ENCODE measurements around the gene TXNL4A.
A peak's percentile ranks its signal among the peaks of the same experiment; 100 is the strongest.

Gene TXNL4A

GRCh38 chr18:79988071-79988450, 302 bp downstream of the TXNL4A start:
- DNase-seq (ENCODE audit: insufficient read length) (peak; percentile 68), FAIRE-seq (no peak)
- TF ChIP-seq POLR2A (IDR thresholded peaks at IDR 0.05; ENCODE audit: low read depth, low read length) (peak; percentile 69; the same call in 1 of the 2 replicates), TAF1 (IDR thresholded peaks at IDR 0.05; ENCODE audit: borderline replicate concordance, low read depth, low read length) (peak; percentile 54; the same call in 1 of the 2 replicates), POLR2AphosphoS5 (IDR thresholded peaks at IDR 0.05; ENCODE audit: low read depth, low read length) (peak; percentile 69; the same call in 1 of the 2 replicates)

GRCh38 chr18:79987566-79987965, 797 bp downstream of the TXNL4A start:
- TF ChIP-seq POLR2A (IDR thresholded peaks at IDR 0.05; ENCODE audit: low read depth, low read length) (no peak), POLR2AphosphoS5 (IDR thresholded peaks at IDR 0.05; ENCODE audit: low read depth, low read length) (no peak), TAF1 (IDR thresholded peaks at IDR 0.05; ENCODE audit: borderline replicate concordance, low read depth, low read length) (no peak)
- no peak for DNase-seq (ENCODE audit: insufficient read length)
- FAIRE-seq, result no peak

GRCh38 chr18:79986726-79987125, 1.6 kb downstream of the TXNL4A start:
- no peak for DNase-seq (ENCODE audit: insufficient read length)
- no peak for FAIRE-seq
- TF ChIP-seq TAF1 (IDR thresholded peaks at IDR 0.05; ENCODE audit: borderline replicate concordance, low read depth, low read length) (no peak), POLR2A (IDR thresholded peaks at IDR 0.05; ENCODE audit: low read depth, low read length) (no peak), POLR2AphosphoS5 (IDR thresholded peaks at IDR 0.05; ENCODE audit: low read depth, low read length) (no peak)

GRCh38 chr18:79985172-79985571, 3.2 kb downstream of the TXNL4A start:
- FAIRE-seq, result no peak

GRCh38 chr18:79983793-79984192, 4.6 kb downstream of the TXNL4A start:
- no peak for FAIRE-seq
- DNase-seq (ENCODE audit: insufficient read length), result no peak
- TF ChIP-seq TAF1 (IDR thresholded peaks at IDR 0.05; ENCODE audit: borderline replicate concordance, low read depth, low read length) (no peak), POLR2AphosphoS5 (IDR thresholded peaks at IDR 0.05; ENCODE audit: low read depth, low read length) (no peak), POLR2A (IDR thresholded peaks at IDR 0.05; ENCODE audit: low read depth, low read length) (no peak)

More at GRCh38 chr18:79985172-79985571, 3.2 kb downstream of the TXNL4A start:
- no peak for TF ChIP-seq TAF1 (IDR thresholded peaks at IDR 0.05; ENCODE audit: borderline replicate concordance, low read depth, low read length)
- no peak for TF ChIP-seq POLR2A (IDR thresholded peaks at IDR 0.05; ENCODE audit: low read depth, low read length)
- TF ChIP-seq POLR2AphosphoS5 (IDR thresholded peaks at IDR 0.05; ENCODE audit: low read depth, low read length), result no peak
- no peak for DNase-seq (ENCODE audit: insufficient read length)

- no peak for FAIRE-seq
- TF ChIP-seq POLR2AphosphoS5 (IDR thresholded peaks at IDR 0.05; ENCODE audit: low read depth, low read length), result no peak
- no peak for TF ChIP-seq POLR2A (IDR thresholded peaks at IDR 0.05; ENCODE audit: low read depth, low read length)
- no peak for TF ChIP-seq TAF1 (IDR thresholded peaks at IDR 0.05; ENCODE audit: borderline replicate concordance, low read depth, low read length)
- no peak for DNase-seq (ENCODE audit: insufficient read length)
These were observed 5.1 kb downstream of the TXNL4A start for GRCh38 chr18:79983253-79983652.

GRCh38 chr18:79982736-79983135, 5.6 kb downstream of the TXNL4A start:
- FAIRE-seq (no peak), DNase-seq (ENCODE audit: insufficient read length) (no peak)
- no peak for TF ChIP-seq TAF1 (IDR thresholded peaks at IDR 0.05; ENCODE audit: borderline replicate concordance, low read depth, low read length)
- no peak for TF ChIP-seq POLR2A (IDR thresholded peaks at IDR 0.05; ENCODE audit: low read depth, low read length)
- TF ChIP-seq POLR2AphosphoS5 (IDR thresholded peaks at IDR 0.05; ENCODE audit: low read depth, low read length), result no peak

GRCh38 chr18:79980585-79980984, 7.8 kb downstream of the TXNL4A start:
- TF ChIP-seq POLR2AphosphoS5 (IDR thresholded peaks at IDR 0.05; ENCODE audit: low read depth, low read length) (no peak), TAF1 (IDR thresholded peaks at IDR 0.05; ENCODE audit: borderline replicate concordance, low read depth, low read length) (no peak), POLR2A (IDR thresholded peaks at IDR 0.05; ENCODE audit: low read depth, low read length) (no peak)
- DNase-seq (ENCODE audit: insufficient read length) (no peak), FAIRE-seq (no peak)

- TF ChIP-seq POLR2AphosphoS5 (IDR thresholded peaks at IDR 0.05; ENCODE audit: low read depth, low read length) (no peak), POLR2A (IDR thresholded peaks at IDR 0.05; ENCODE audit: low read depth, low read length) (no peak), TAF1 (IDR thresholded peaks at IDR 0.05; ENCODE audit: borderline replicate concordance, low read depth, low read length) (no peak)
- no peak for FAIRE-seq
- DNase-seq (ENCODE audit: insufficient read length), result no peak
These were observed 8.5 kb downstream of the TXNL4A start for GRCh38 chr18:79979843-79980242.

GRCh38 chr18:79975985-79976680, 12.2 kb downstream of the TXNL4A start:
- FAIRE-seq (no peak), DNase-seq (ENCODE audit: insufficient read length) (no peak)
- no peak for TF ChIP-seq POLR2A (IDR thresholded peaks at IDR 0.05; ENCODE audit: low read depth, low read length)
- TF ChIP-seq TAF1 (IDR thresholded peaks at IDR 0.05; ENCODE audit: borderline replicate concordance, low read depth, low read length), result no peak
- TF ChIP-seq POLR2AphosphoS5 (IDR thresholded peaks at IDR 0.05; ENCODE audit: low read depth, low read length), result no peak

- no peak for DNase-seq (ENCODE audit: insufficient read length)
- FAIRE-seq, result no peak
- TF ChIP-seq POLR2A (IDR thresholded peaks at IDR 0.05; ENCODE audit: low read depth, low read length) (no peak), POLR2AphosphoS5 (IDR thresholded peaks at IDR 0.05; ENCODE audit: low read depth, low read length) (no peak), TAF1 (IDR thresholded peaks at IDR 0.05; ENCODE audit: borderline replicate concordance, low read depth, low read length) (no peak)
These were observed 13.3 kb downstream of the TXNL4A start for GRCh38 chr18:79975043-79975442.

GRCh38 chr18:79974025-79974654, 14.2 kb downstream of the TXNL4A start:
- TF ChIP-seq POLR2A (IDR thresholded peaks at IDR 0.05; ENCODE audit: low read depth, low read length) (no peak), POLR2AphosphoS5 (IDR thresholded peaks at IDR 0.05; ENCODE audit: low read depth, low read length) (no peak), TAF1 (IDR thresholded peaks at IDR 0.05; ENCODE audit: borderline replicate concordance, low read depth, low read length) (no peak)
- no peak for FAIRE-seq
- no peak for DNase-seq (ENCODE audit: insufficient read length)
